22Rv1 (cell line): ENCODE measurements around the gene RPL10A.

Experiments
- ZFX ChIP-seq: fragments of 450-650 bp; IDR thresholded peaks from 2 replicates; pipeline ENCODE4 v1.6.1; 2017; ENCODE audit warnings: antibody characterized with exemption, borderline replicate concordance
- TF ChIP-seq, protein P1 (sequence below): fragments of 450-650 bp; IDR thresholded peaks from 2 replicates; pipeline ENCODE4 v1.5.1; 2017; ENCODE audit warnings: mild to moderate bottlenecking

DNA sequence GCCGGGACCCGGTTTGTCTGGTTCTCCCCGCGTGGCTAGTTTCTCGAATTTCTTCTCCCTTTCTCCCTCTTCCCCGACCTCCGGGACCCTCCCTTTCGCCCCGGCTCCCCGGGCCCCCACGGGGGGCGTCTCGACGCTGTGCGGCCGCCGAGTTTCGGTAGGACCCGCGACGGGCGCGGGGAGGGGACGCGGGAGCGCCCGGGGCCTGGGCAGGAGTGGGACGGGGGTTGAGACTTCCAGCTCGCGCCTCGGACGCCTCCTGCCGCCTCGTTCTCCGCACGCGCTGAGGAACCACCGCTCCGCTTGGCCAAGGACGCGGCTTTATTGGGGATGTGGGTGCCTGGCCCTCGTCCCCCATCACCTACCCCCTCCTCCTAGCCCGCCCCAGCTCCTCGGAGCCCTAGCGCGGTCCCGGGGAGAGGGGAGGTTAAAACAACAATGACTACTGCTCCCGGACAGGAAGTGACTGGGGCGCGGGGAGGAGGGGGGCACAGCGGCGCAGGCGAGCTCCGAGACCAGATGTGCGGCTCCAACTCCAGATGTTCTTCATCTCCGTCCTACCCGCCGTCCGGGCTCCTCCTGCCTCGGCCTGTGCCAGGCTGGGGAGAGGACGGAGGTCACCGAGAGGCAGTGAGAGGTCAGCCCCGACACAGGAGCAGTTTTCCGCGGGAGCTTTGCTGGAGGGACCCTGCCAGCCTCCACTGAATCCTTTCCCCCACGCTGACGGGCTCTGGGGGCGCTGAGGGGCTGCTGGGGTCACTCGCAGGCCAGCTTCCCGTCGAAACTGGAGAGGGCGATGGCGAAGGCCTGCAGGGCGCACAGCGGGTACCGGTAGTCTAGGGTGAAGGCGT is 29.6 kb downstream of the RPL10A start:
- TF ChIP-seq, protein P1, sequence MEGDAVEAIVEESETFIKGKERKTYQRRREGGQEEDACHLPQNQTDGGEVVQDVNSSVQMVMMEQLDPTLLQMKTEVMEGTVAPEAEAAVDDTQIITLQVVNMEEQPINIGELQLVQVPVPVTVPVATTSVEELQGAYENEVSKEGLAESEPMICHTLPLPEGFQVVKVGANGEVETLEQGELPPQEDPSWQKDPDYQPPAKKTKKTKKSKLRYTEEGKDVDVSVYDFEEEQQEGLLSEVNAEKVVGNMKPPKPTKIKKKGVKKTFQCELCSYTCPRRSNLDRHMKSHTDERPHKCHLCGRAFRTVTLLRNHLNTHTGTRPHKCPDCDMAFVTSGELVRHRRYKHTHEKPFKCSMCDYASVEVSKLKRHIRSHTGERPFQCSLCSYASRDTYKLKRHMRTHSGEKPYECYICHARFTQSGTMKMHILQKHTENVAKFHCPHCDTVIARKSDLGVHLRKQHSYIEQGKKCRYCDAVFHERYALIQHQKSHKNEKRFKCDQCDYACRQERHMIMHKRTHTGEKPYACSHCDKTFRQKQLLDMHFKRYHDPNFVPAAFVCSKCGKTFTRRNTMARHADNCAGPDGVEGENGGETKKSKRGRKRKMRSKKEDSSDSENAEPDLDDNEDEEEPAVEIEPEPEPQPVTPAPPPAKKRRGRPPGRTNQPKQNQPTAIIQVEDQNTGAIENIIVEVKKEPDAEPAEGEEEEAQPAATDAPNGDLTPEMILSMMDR, result no peak
- no peak for TF ChIP-seq ZFX
